GM19372 (cell line): ENCODE data around the gene KLHL40.
"Not testable (repeated sequence)": the region's sequence is repeated elsewhere in the genome, so short reads cannot be mapped to it uniquely, and the experiment has no call there.

Experiments
- ATAC-seq: cut with Tn5 transposase; IDR thresholded peaks from one replicate; pipeline ENCODE4 v1.9.1; 2021; ENCODE audit warnings: mild to moderate bottlenecking, low read depth, moderate library complexity; ENCODE audit not compliant: unreplicated experiment

The KLHL40 gene

GRCh38 chr3:42714171-42714852 is 29.0 kb downstream of the KLHL40 start:
- ATAC-seq: no peak

GRCh38 chr3:42717306-42717705 is 32.0 kb downstream of the KLHL40 start:
- ATAC-seq: no peak

- ATAC-seq: no peak
Measured at GRCh38 chr3:42718338-42718737, 33.0 kb downstream of the KLHL40 start.

- no peak for ATAC-seq
Measured at GRCh38 chr3:42719002-42719401, 33.7 kb downstream of the KLHL40 start.

GRCh38 chr3:42720126-42720525 is 34.8 kb downstream of the KLHL40 start:
- ATAC-seq: no peak

- no peak for ATAC-seq
Measured at GRCh38 chr3:42721690-42722089, 36.4 kb downstream of the KLHL40 start.

- not testable (repeated sequence) for ATAC-seq
Measured at GRCh38 chr3:42722442-42722841, 37.1 kb downstream of the KLHL40 start.

GRCh38 chr3:42723219-42723618 is 37.9 kb downstream of the KLHL40 start:
- ATAC-seq: no peak

GRCh38 chr3:42725454-42725853 is 40.1 kb downstream of the KLHL40 start:
- ATAC-seq: no peak

- no peak for ATAC-seq
Measured at GRCh38 chr3:42728056-42728455, 42.7 kb downstream of the KLHL40 start.

- no peak for ATAC-seq
Measured at GRCh38 chr3:42728668-42729364, 43.5 kb downstream of the KLHL40 start.

- ATAC-seq: no peak
Measured at GRCh38 chr3:42729404-42730145, 44.2 kb downstream of the KLHL40 start.

GRCh38 chr3:42730294-42730693 is 45.0 kb downstream of the KLHL40 start:
- ATAC-seq: no peak

GRCh38 chr3:42730706-42731420 is 45.5 kb downstream of the KLHL40 start:
- no peak for ATAC-seq

GRCh38 chr3:42731476-42732195 is 46.3 kb downstream of the KLHL40 start:
- ATAC-seq: no peak

GRCh38 chr3:42732196-42732828 is 47.0 kb downstream of the KLHL40 start:
- ATAC-seq: no peak

- no peak for ATAC-seq
Measured at GRCh38 chr3:42732829-42733459, 47.6 kb downstream of the KLHL40 start.

GRCh38 chr3:42733501-42734262 is 48.3 kb downstream of the KLHL40 start:
- no peak for ATAC-seq
